Measurements from ENCODE around the gene KCNC2.

DNA sequence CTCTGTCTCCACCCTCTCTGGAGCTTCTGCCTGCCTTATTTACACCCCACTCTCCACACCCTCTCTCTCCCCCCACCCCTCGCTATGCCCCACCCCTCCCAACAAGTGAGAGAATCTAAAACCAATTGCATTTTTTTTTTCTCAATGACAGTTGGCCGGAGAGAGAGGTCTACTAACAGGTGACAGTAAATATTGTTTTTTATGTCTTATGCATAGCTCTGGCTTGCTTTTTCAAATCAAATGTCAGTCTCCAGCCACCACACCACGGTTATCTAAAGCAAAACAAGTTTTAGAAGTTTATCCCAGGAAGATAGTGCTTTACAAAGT, at the start of gene KCNC2:
- TF ChIP-seq, protein P1, sequence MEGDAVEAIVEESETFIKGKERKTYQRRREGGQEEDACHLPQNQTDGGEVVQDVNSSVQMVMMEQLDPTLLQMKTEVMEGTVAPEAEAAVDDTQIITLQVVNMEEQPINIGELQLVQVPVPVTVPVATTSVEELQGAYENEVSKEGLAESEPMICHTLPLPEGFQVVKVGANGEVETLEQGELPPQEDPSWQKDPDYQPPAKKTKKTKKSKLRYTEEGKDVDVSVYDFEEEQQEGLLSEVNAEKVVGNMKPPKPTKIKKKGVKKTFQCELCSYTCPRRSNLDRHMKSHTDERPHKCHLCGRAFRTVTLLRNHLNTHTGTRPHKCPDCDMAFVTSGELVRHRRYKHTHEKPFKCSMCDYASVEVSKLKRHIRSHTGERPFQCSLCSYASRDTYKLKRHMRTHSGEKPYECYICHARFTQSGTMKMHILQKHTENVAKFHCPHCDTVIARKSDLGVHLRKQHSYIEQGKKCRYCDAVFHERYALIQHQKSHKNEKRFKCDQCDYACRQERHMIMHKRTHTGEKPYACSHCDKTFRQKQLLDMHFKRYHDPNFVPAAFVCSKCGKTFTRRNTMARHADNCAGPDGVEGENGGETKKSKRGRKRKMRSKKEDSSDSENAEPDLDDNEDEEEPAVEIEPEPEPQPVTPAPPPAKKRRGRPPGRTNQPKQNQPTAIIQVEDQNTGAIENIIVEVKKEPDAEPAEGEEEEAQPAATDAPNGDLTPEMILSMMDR (IDR thresholded peaks at IDR 0.05; ENCODE audit: poor library complexity, severe bottlenecking): no peak
- TF ChIP-seq SMC3 (conservative IDR thresholded peaks at IDR 0.05; ENCODE audit: poor library complexity) (no peak), POLR2AphosphoS5 (IDR thresholded peaks at IDR 0.05) (no peak), EP300 (conservative IDR thresholded peaks at IDR 0.05; ENCODE audit: poor library complexity, severe bottlenecking) (no peak)
